ENCODE measurements around the gene KCNQ2. TPM values are rescaled to one million over a fixed set of nuclear protein-coding genes. Genes with fewer than 3 reads are reported as not detected.

Gene KCNQ2
- total RNA-seq, 2 experiments from 2014 or later, result 0.10 to 0.12 TPM

GRCh38 chr20:63499338-63499969 lies 27.0 kb upstream of the KCNQ2 start:
- Mint-ChIP-seq H3K4me1 (peaks cover 2% of the 10 kb centered on the region), H3K9me3 (peaks cover 2% of the 10 kb centered on the region), H3K4me3 (no peak overlapping the region), H3K27me3 (peaks cover 26% of the 10 kb centered on the region), H3K36me3 (ENCODE audit: low read depth) (no peaks in the 10 kb centered on the region), H3K27ac (no peak overlapping the region)
- CTCF ChIA-PET, result no interaction called here
- POLR2A ChIA-PET, result no interaction called here
- DNase-seq, result no peak

- H3K36me3 Mint-ChIP-seq (ENCODE audit: low read depth), result no peaks in the 10 kb centered on the region
- no peak within 1 kb of the TSS for H3K27ac Mint-ChIP-seq
- H3K27me3 Mint-ChIP-seq, result peaks cover 24% of the 10 kb centered on the region
- no peaks in the 10 kb centered on the region for H3K9me3 Mint-ChIP-seq
- peak; percentile 40 for DNase-seq
- ChIA-PET POLR2A (no interaction called here), CTCF (no interaction called here)
- no peak within 1 kb of the TSS for H3K4me3 Mint-ChIP-seq
- peaks cover 2% of the 10 kb centered on the region for H3K4me1 Mint-ChIP-seq
Measured at GRCh38 chr20:63498960-63499337, 26.5 kb upstream of the KCNQ2 start, which contains the start of gene EEF1A2. Gene EEF1A2 (minus strand): TSS chr20:63499083. CDS start chr20:63497763, 1,320 bp downstream.

- CTCF ChIA-PET, result interaction anchor here (2.5 kb wide), 1 partner anchor 39 kb away, joined by 5 read pairs; the partner anchor contains the start of gene PTK6
- H3K4me3 Mint-ChIP-seq, result no peak overlapping the region
- H3K27me3 Mint-ChIP-seq, result peaks cover 20% of the 10 kb centered on the region
- H3K36me3 Mint-ChIP-seq (ENCODE audit: low read depth), result no peaks in the 10 kb centered on the region
- no peak for DNase-seq
- no peaks in the 10 kb centered on the region for H3K9me3 Mint-ChIP-seq
- H3K27ac Mint-ChIP-seq, result no peak overlapping the region
- POLR2A ChIA-PET, result no interaction called here
- H3K4me1 Mint-ChIP-seq, result peaks cover 2% of the 10 kb centered on the region
Measured at GRCh38 chr20:63497946-63498935, 25.8 kb upstream of the KCNQ2 start.

- no peaks in the 10 kb centered on the region for H3K36me3 Mint-ChIP-seq (ENCODE audit: low read depth)
- peaks cover 2% of the 10 kb centered on the region for H3K4me1 Mint-ChIP-seq
- CTCF ChIA-PET, result interaction anchor here (0.5 to 2.5 kb wide), 6 partner anchors 14 to 285 kb away, joined by 3 to 7 read pairs (median 4); partner anchors contain the start of genes PPDPF and PTK6
- peaks cover 20% of the 10 kb centered on the region for H3K27me3 Mint-ChIP-seq
- POLR2A ChIA-PET, result interaction anchor here (1.0 kb wide), 1 partner anchor 24 kb away, joined by 3 read pairs; no protein-coding TSS in a partner anchor
- DNase-seq, result no peak
- no peaks in the 10 kb centered on the region for H3K9me3 Mint-ChIP-seq
- H3K4me3 Mint-ChIP-seq, result no peak overlapping the region
- H3K27ac Mint-ChIP-seq, result no peak overlapping the region
Measured at GRCh38 chr20:63497138-63497945, 24.9 kb upstream of the KCNQ2 start.

- peaks cover 2% of the 10 kb centered on the region for H3K4me1 Mint-ChIP-seq
- ChIA-PET CTCF (interaction anchor here (0.6 to 2.5 kb wide), 8 partner anchors 9 to 1475 kb away, joined by 3 to 7 read pairs (median 4); partner anchors contain the start of genes PPDPF and PTK6), POLR2A (interaction anchor here (1.0 kb wide), 1 partner anchor 24 kb away, joined by 3 read pairs; no protein-coding TSS in a partner anchor)
- no peak overlapping the region for H3K27ac Mint-ChIP-seq
- no peaks in the 10 kb centered on the region for H3K36me3 Mint-ChIP-seq (ENCODE audit: low read depth)
- H3K27me3 Mint-ChIP-seq, result peaks cover 20% of the 10 kb centered on the region
- no peak overlapping the region for H3K4me3 Mint-ChIP-seq
- DNase-seq, result no peak
- H3K9me3 Mint-ChIP-seq, result no peaks in the 10 kb centered on the region
Measured at GRCh38 chr20:63496596-63497120, 24.2 kb upstream of the KCNQ2 start.

GRCh38 chr20:63495741-63496595 lies 23.5 kb upstream of the KCNQ2 start:
- Mint-ChIP-seq H3K4me1 (peaks cover 2% of the 10 kb centered on the region), H3K27me3 (peaks cover 20% of the 10 kb centered on the region)

GRCh38 chr20:63495167-63495720 lies 22.8 kb upstream of the KCNQ2 start:
- ChIA-PET CTCF (interaction anchor here (1.3 to 2.0 kb wide), 2 partner anchors 17 to 22 kb away, joined by 5 to 7 read pairs; no protein-coding TSS in a partner anchor), POLR2A (no interaction called here)
- Mint-ChIP-seq H3K9me3 (no peaks in the 10 kb centered on the region), H3K27me3 (peaks cover 19% of the 10 kb centered on the region), H3K4me1 (peaks cover 2% of the 10 kb centered on the region), H3K27ac (no peak overlapping the region), H3K4me3 (no peak overlapping the region), H3K36me3 (ENCODE audit: low read depth) (no peaks in the 10 kb centered on the region)
- no peak for DNase-seq

More at GRCh38 chr20:63495741-63496595, 23.5 kb upstream of the KCNQ2 start:
- Mint-ChIP-seq H3K27ac (no peak overlapping the region), H3K4me3 (no peak overlapping the region), H3K9me3 (no peaks in the 10 kb centered on the region), H3K36me3 (ENCODE audit: low read depth) (no peaks in the 10 kb centered on the region)
- CTCF ChIA-PET, result interaction anchor here (0.6 to 2.5 kb wide), 8 partner anchors 9 to 1475 kb away, joined by 3 to 7 read pairs (median 4); partner anchors contain the start of genes PPDPF and PTK6
- POLR2A ChIA-PET, result no interaction called here
- peak; percentile 80 for DNase-seq

- peaks cover 16% of the 10 kb centered on the region for H3K27me3 Mint-ChIP-seq
- no peak for DNase-seq
- no peaks in the 10 kb centered on the region for H3K9me3 Mint-ChIP-seq
- H3K27ac Mint-ChIP-seq, result no peak overlapping the region
- no peaks in the 10 kb centered on the region for H3K36me3 Mint-ChIP-seq (ENCODE audit: low read depth)
- CTCF ChIA-PET, result interaction anchor here (0.7 kb wide), 1 partner anchor 11 kb away, joined by 3 read pairs; no protein-coding TSS in a partner anchor
- peaks cover 2% of the 10 kb centered on the region for H3K4me1 Mint-ChIP-seq
- H3K4me3 Mint-ChIP-seq, result no peak overlapping the region
- POLR2A ChIA-PET, result no interaction called here
Measured at GRCh38 chr20:63494420-63495166, 22.1 kb upstream of the KCNQ2 start.

- POLR2A ChIA-PET, result no interaction called here
- Mint-ChIP-seq H3K36me3 (ENCODE audit: low read depth) (no peaks in the 10 kb centered on the region), H3K4me1 (peaks cover 2% of the 10 kb centered on the region), H3K9me3 (no peaks in the 10 kb centered on the region), H3K4me3 (no peak overlapping the region), H3K27me3 (peaks cover 19% of the 10 kb centered on the region), H3K27ac (peak overlapping the region; percentile 13)
- CTCF ChIA-PET, result interaction anchor here (0.7 kb wide), 1 partner anchor 11 kb away, joined by 3 read pairs; no protein-coding TSS in a partner anchor
- no peak for DNase-seq
Measured at GRCh38 chr20:63494084-63494419, 21.6 kb upstream of the KCNQ2 start.

- Mint-ChIP-seq H3K27me3 (peaks cover 19% of the 10 kb centered on the region), H3K4me1 (peaks cover 2% of the 10 kb centered on the region), H3K27ac (no peak overlapping the region), H3K4me3 (no peak overlapping the region), H3K9me3 (no peaks in the 10 kb centered on the region), H3K36me3 (ENCODE audit: low read depth) (no peaks in the 10 kb centered on the region)
- no peak for DNase-seq
- ChIA-PET CTCF (interaction anchor here (0.7 kb wide), 1 partner anchor 12 kb away, joined by 3 read pairs; no protein-coding TSS in a partner anchor), POLR2A (no interaction called here)
Measured at GRCh38 chr20:63493563-63494020, 21.1 kb upstream of the KCNQ2 start.

GRCh38 chr20:63492982-63493381 lies 20.5 kb upstream of the KCNQ2 start:
- H3K9me3 Mint-ChIP-seq, result no peaks in the 10 kb centered on the region
- H3K4me1 Mint-ChIP-seq, result peaks cover 2% of the 10 kb centered on the region
- ChIA-PET POLR2A (no interaction called here), CTCF (no interaction called here)
- H3K27ac Mint-ChIP-seq, result no peak overlapping the region
- H3K27me3 Mint-ChIP-seq, result peaks cover 17% of the 10 kb centered on the region
- H3K36me3 Mint-ChIP-seq (ENCODE audit: low read depth), result no peaks in the 10 kb centered on the region
- no peak for DNase-seq
- H3K4me3 Mint-ChIP-seq, result no peak overlapping the region

All from activated CD4-positive, alpha-beta T cell treated with anti-CD3 and anti-CD28 coated beads, Interleukin-2, amount 10 ng/mL, durations not matched to agents 7 days and 5 days (primary cell).